Activated CD8-positive, alpha-beta T cell treated with anti-CD3 and anti-CD28 coated beads for 36 hours (primary cell): Measurements from ENCODE around the gene RIOX2. TPM values are rescaled to one million over a fixed set of nuclear protein-coding genes. Genes with fewer than 3 reads are reported as not detected.

Experiments
- ATAC-seq: fragments of 200-7000 bp; cut with Tn5 transposase; one replicate; pipeline ENCODE4 v1.10.0; 2021; ENCODE audit warnings: mild to moderate bottlenecking, moderate library complexity
- CTCF ChIA-PET: fragments of 350-600 bp; sonication (Branson Sonifier 250); formaldehyde crosslinking; loops from one replicate; lab custom pipeline; 2021; ENCODE audit warnings: antibody characterized with exemption; lab: Charles Lee
- POLR2A ChIA-PET: fragments of 350-600 bp; sonication (Branson Sonifier 250); formaldehyde crosslinking; loops from one replicate; lab custom pipeline; 2021; ENCODE audit warnings: antibody characterized with exemption; lab: Charles Lee
- DNase-seq: peaks from one replicate; pipeline ENCODE4 v3.0.0-alpha.2; 2020
- H3K27ac Mint-ChIP-seq: one replicate; pipeline ENCODE4 v1.8.0; 2021; ENCODE audit warnings: mild to moderate bottlenecking, mixed read lengths
- H3K27me3 Mint-ChIP-seq: one replicate; pipeline ENCODE4 v1.8.0; 2021; ENCODE audit warnings: mixed read lengths
- H3K36me3 Mint-ChIP-seq: one replicate; pipeline ENCODE4 v1.8.0; 2021; ENCODE audit warnings: low read depth, mixed read lengths
- H3K4me1 Mint-ChIP-seq: one replicate; pipeline ENCODE4 v1.8.0; 2021; ENCODE audit warnings: low read depth, mixed read lengths
- H3K4me3 Mint-ChIP-seq: one replicate; pipeline ENCODE4 v1.8.0; 2021; ENCODE audit warnings: mild to moderate bottlenecking, moderate library complexity, mixed read lengths
- H3K9me3 Mint-ChIP-seq: one replicate; pipeline ENCODE4 v1.8.0; 2021; ENCODE audit warnings: mixed read lengths
- CTCF ChIP-seq: fragments of 200-600 bp; IDR thresholded peaks from one replicate; pipeline ENCODE4 v1.8.0; 2022; ENCODE audit warnings: antibody characterized with exemption, mild to moderate bottlenecking
- intact Hi-C: fragments of 100-400 bp; cut with micrococcal nuclease; formaldehyde crosslinking; loops from one replicate; pipeline ENCODE4 v1.10.0; 2022
- total RNA-seq, 2 experiments: library from RNA; stranded (reverse); gene quantifications; one replicate each; pipeline ENCODE4 v1.2.3, GENCODE V29; 2021

RIOX2 gene
- total RNA-seq: 10 to 100 TPM; 41.2 to 43.3 TPM

GRCh38 chr3:97971679-97972567 lies at the start of gene RIOX2:
TSS of gene RIOX2 (minus strand) at chr3:97972431. CDS start at chr3:97967593, 4,838 bp downstream.
- ATAC-seq: peak; percentile 90
- Mint-ChIP-seq H3K27ac (peak within 1 kb of the TSS; percentile 96), H3K36me3 (peaks cover 16% of the 10 kb centered on the region), H3K27me3 (no peaks in the 10 kb centered on the region), H3K4me1 (peaks cover 53% of the 10 kb centered on the region), H3K4me3 (peak within 1 kb of the TSS; percentile 89), H3K9me3 (no peaks in the 10 kb centered on the region)
- CTCF ChIA-PET: interaction anchor here (0.8 to 5.8 kb wide), 7 partner anchors 10 to 156 kb away, joined by 3 to 44 read pairs (median 3); partner anchors contain the start of gene CRYBG3
- intact Hi-C loops: loop anchor here (5.0 kb wide), 1 partner anchor 50 kb away; no protein-coding TSS in a partner anchor
- DNase-seq: peak; percentile 89
- TF ChIP-seq CTCF: no peak
- POLR2A ChIA-PET: interaction anchor here (0.9 to 1.2 kb wide), 2 partner anchors 16 to 151 kb away, joined by 3 to 5 read pairs; partner anchors contain the start of gene CRYBG3

GRCh38 chr3:98020412-98020811 lies 48.2 kb upstream of the RIOX2 start:
- peaks cover 3% of the 10 kb centered on the region for H3K27me3 Mint-ChIP-seq
- no peak for ATAC-seq
- no peaks in the 10 kb centered on the region for H3K36me3 Mint-ChIP-seq
- POLR2A ChIA-PET: interaction anchor here (0.6 to 0.7 kb wide), 2 partner anchors 108 to 219 kb away, joined by 3 read pairs; no protein-coding TSS in a partner anchor
- no peak for TF ChIP-seq CTCF
- intact Hi-C loops: loop anchor here (5.0 kb wide), 3 partner anchors 48 to 243 kb away; partner anchors contain the start of gene RIOX2
- no peaks in the 10 kb centered on the region for H3K9me3 Mint-ChIP-seq
- no peak overlapping the region for H3K4me3 Mint-ChIP-seq
- CTCF ChIA-PET: interaction anchor here (1.1 to 5.7 kb wide), 8 partner anchors 9 to 228 kb away, joined by 3 to 85 read pairs (median 29); no protein-coding TSS in a partner anchor
- peaks cover 1% of the 10 kb centered on the region for H3K4me1 Mint-ChIP-seq
- H3K27ac Mint-ChIP-seq: no peak overlapping the region
- DNase-seq: no peak

GRCh38 chr3:98018301-98018700 lies 46.1 kb upstream of the RIOX2 start:
- Mint-ChIP-seq H3K27me3 (peaks cover 3% of the 10 kb centered on the region), H3K27ac (no peak overlapping the region), H3K36me3 (no peaks in the 10 kb centered on the region), H3K9me3 (no peaks in the 10 kb centered on the region), H3K4me1 (peaks cover 1% of the 10 kb centered on the region), H3K4me3 (no peak overlapping the region)
- TF ChIP-seq CTCF: no peak
- no peak for DNase-seq
- CTCF ChIA-PET: interaction anchor here (0.9 kb wide), 1 partner anchor 197 kb away, joined by 3 read pairs; the partner anchor contains the start of gene CRYBG3
- ATAC-seq: no peak
- POLR2A ChIA-PET: no interaction called here
- intact Hi-C loops: no loop called here

- Mint-ChIP-seq H3K36me3 (no peaks in the 10 kb centered on the region), H3K4me1 (no peaks in the 10 kb centered on the region), H3K27me3 (no peaks in the 10 kb centered on the region), H3K4me3 (no peak overlapping the region), H3K27ac (no peak overlapping the region), H3K9me3 (no peaks in the 10 kb centered on the region)
- ATAC-seq (no peak), DNase-seq (no peak)
- ChIA-PET CTCF (interaction anchor here (1.0 to 2.4 kb wide), 3 partner anchors 9 to 20 kb away, joined by 3 to 15 read pairs (median 4); no protein-coding TSS in a partner anchor), POLR2A (no interaction called here)
- no peak for TF ChIP-seq CTCF
- intact Hi-C loops: no loop called here
These were observed 42.0 kb upstream of the RIOX2 start for GRCh38 chr3:98014268-98014585.
